Epithelial cell of prostate (primary cell): Measurements from ENCODE around the gene HNF1B.
"Not testable (repeated sequence)": the region's sequence is repeated elsewhere in the genome, so short reads cannot be mapped to it uniquely, and the experiment has no call there.

Source experiments
- DNase-seq: peaks from one replicate; pipeline ENCODE4 v3.0.0-alpha.2; 2011; ENCODE audit warnings: low read depth, low spot score
- H3K27ac ChIP-seq: fragments of 450-650 bp; 2 replicates; pipeline ENCODE4 v1.5.1; 2017; ENCODE audit warnings: mild to moderate bottlenecking

Gene HNF1B

GRCh38 chr17:37679995-37680394 lies 64.9 kb downstream of the HNF1B start:
- not testable (repeated sequence) for H3K27ac ChIP-seq, DNase-seq

- no peak overlapping the region for H3K27ac ChIP-seq
- no peak for DNase-seq
Measured at GRCh38 chr17:37678036-37678435, 66.8 kb downstream of the HNF1B start.

GRCh38 chr17:37677021-37677420 lies 67.8 kb downstream of the HNF1B start:
- DNase-seq = no peak
- no peak overlapping the region for H3K27ac ChIP-seq

- H3K27ac ChIP-seq = no peak overlapping the region
- no peak for DNase-seq
Measured at GRCh38 chr17:37676115-37676925, 68.5 kb downstream of the HNF1B start.

GRCh38 chr17:37674511-37674910 lies 70.3 kb downstream of the HNF1B start:
- no peak overlapping the region for H3K27ac ChIP-seq
- DNase-seq = no peak

- no peak overlapping the region for H3K27ac ChIP-seq
Measured at GRCh38 chr17:37673386-37673785, 71.5 kb downstream of the HNF1B start.

GRCh38 chr17:37672548-37673078 lies 72.2 kb downstream of the HNF1B start:
- H3K27ac ChIP-seq = peak overlapping the region; percentile 82
- DNase-seq = no peak

More at GRCh38 chr17:37673386-37673785, 71.5 kb downstream of the HNF1B start:
- DNase-seq = no peak

GRCh38 chr17:37671824-37672547 lies 72.9 kb downstream of the HNF1B start:
- DNase-seq = peak; percentile 63
- H3K27ac ChIP-seq = peak overlapping the region; percentile 82

- no peak for DNase-seq
- peak overlapping the region; percentile 82 for H3K27ac ChIP-seq
Measured at GRCh38 chr17:37671028-37671823, 73.6 kb downstream of the HNF1B start.

- H3K27ac ChIP-seq = no peak overlapping the region
- no peak for DNase-seq
Measured at GRCh38 chr17:37667039-37667438, 77.8 kb downstream of the HNF1B start.

- no peak for DNase-seq
- no peak overlapping the region for H3K27ac ChIP-seq
Measured at GRCh38 chr17:37664214-37664613, 80.6 kb downstream of the HNF1B start.

- no peak for DNase-seq
- H3K27ac ChIP-seq = no peak overlapping the region
Measured at GRCh38 chr17:37662353-37662752, 82.5 kb downstream of the HNF1B start.

- DNase-seq = no peak
- H3K27ac ChIP-seq = no peak overlapping the region
Measured at GRCh38 chr17:37661400-37662014, 83.4 kb downstream of the HNF1B start.

GRCh38 chr17:37659925-37660324 lies 84.9 kb downstream of the HNF1B start:
- no peak overlapping the region for H3K27ac ChIP-seq
- DNase-seq = no peak

GRCh38 chr17:37657202-37657601 lies 87.7 kb downstream of the HNF1B start:
- no peak overlapping the region for H3K27ac ChIP-seq
- no peak for DNase-seq

- no peak for DNase-seq
- H3K27ac ChIP-seq = no peak overlapping the region
Measured at GRCh38 chr17:37651849-37652248, 93.0 kb downstream of the HNF1B start.

GRCh38 chr17:37650419-37651003 lies 94.3 kb downstream of the HNF1B start:
- H3K27ac ChIP-seq = no peak overlapping the region
- DNase-seq = no peak

- H3K27ac ChIP-seq = peak overlapping the region; percentile 38
- DNase-seq = peak; percentile 18
Measured at GRCh38 chr17:37648555-37648954, 96.3 kb downstream of the HNF1B start.

GRCh38 chr17:37647856-37648255 lies 97.0 kb downstream of the HNF1B start:
- H3K27ac ChIP-seq = no peak overlapping the region
- DNase-seq = no peak

- DNase-seq = no peak
- H3K27ac ChIP-seq = peak overlapping the region; percentile 70
Measured at GRCh38 chr17:37643869-37644268, 101.0 kb downstream of the HNF1B start.
